ENCODE measurements around the gene KCNK5. TPM values are rescaled to one million over a fixed set of nuclear protein-coding genes. Genes with fewer than 3 reads are reported as not detected.
A peak's percentile ranks its signal among the peaks of the same experiment; 100 is the strongest.

The KCNK5 gene
- total and polyA plus RNA-seq, 9 of the 15 experiments (the other 6 are each of a cell fraction or from before 2014, with no cell fraction given), result 1.5 to 45.8 (median 25.8) TPM

GRCh38 chr6:39214846-39215639 lies 14.2 kb downstream of the KCNK5 start (continued):
- peak; percentile 40; the same call in 1 of the 2 replicates for TF ChIP-seq VEZF1 (CRISPR knock-in tag; IDR thresholded peaks at IDR 0.05)
- peak; percentile 9 for TF ChIP-seq MEIS2 (IDR thresholded peaks at IDR 0.05; ENCODE audit: partially characterized antibody)
- TF ChIP-seq C11orf30 (IDR thresholded peaks at IDR 0.05; ENCODE audit: low read depth), result peak; percentile 53

GRCh38 chr6:39214120-39214813 lies 15.0 kb downstream of the KCNK5 start:
- H3K27ac ChIP-seq (ENCODE audit: extremely low read depth, low read depth, low read length), result no peak overlapping the region
- POLR2A ChIA-PET, result interaction anchor here (0.6 to 4.9 kb wide), 4 partner anchors 8 to 367 kb away, joined by 3 to 33 read pairs (median 9); no protein-coding TSS in a partner anchor
- TF ChIP-seq CTCFL (IDR thresholded peaks at IDR 0.05; ENCODE audit: borderline replicate concordance, insufficient read depth, low read depth, low read length, poor library complexity, severe bottlenecking), result no peak
- no peak for TF ChIP-seq SRSF3 (IDR thresholded peaks at IDR 0.05; ENCODE audit: insufficient read depth, low read length)
- no peak for TF ChIP-seq HINFP (tag; conservative IDR thresholded peaks at IDR 0.05; ENCODE audit: low read depth)
- no peak for TF ChIP-seq THRA (IDR thresholded peaks at IDR 0.05)
- TF ChIP-seq ZNF175 (CRISPR knock-in tag; IDR thresholded peaks at IDR 0.05; ENCODE audit: low read depth), result no peak
- no peak for TF ChIP-seq RUNX1 (IDR thresholded peaks at IDR 0.05; ENCODE audit: low read depth)
- TF ChIP-seq KDM2B (CRISPR knock-in tag; IDR thresholded peaks at IDR 0.05), result no peak
- TF ChIP-seq FOSL1 (tag; conservative IDR thresholded peaks at IDR 0.05), result no peak
- intact Hi-C loops (cut with micrococcal nuclease), result no loop called here
- H4K20me1 ChIP-seq (replicated peaks; ENCODE audit: control insufficient read depth, insufficient read depth, low read length), result peaks cover 50% of the 10 kb centered on the region
- no peak for FAIRE-seq
- no peak for ATAC-seq
- CTCF ChIA-PET (ENCODE audit: low intra/inter-chr PET ratio), result no interaction called here
- peaks cover 22% of the 10 kb centered on the region for H3K9me1 ChIP-seq (ENCODE audit: control insufficient read depth, insufficient read depth, low read length)
- no peaks in the 10 kb centered on the region for H3K27me3 ChIP-seq (ENCODE audit: control insufficient read depth in 2 of 2, insufficient read depth in 2 of 2, low read length in 2 of 2)
- H3K4me3 ChIP-seq, result no peak overlapping the region
- no peak overlapping the region for H2AFZ ChIP-seq (ENCODE audit: low read depth, low read length)
- no TSS peak for BruUV-seq (replicated peaks)
- no peak overlapping the region for H3K4me2 ChIP-seq (ENCODE audit: insufficient read depth, low read length)
- in situ Hi-C loops (cut with MboI), result no loop called here
- H3K4me1 ChIP-seq (replicated peaks in 1 of 2; ENCODE audit: control insufficient read depth in 2 of 2, insufficient read depth in 2 of 2, low read length in 2 of 2), result peaks cover 29% of the 10 kb centered on the region in 2 experiments
- DNase-seq (ENCODE audit: extremely low read depth in 1 of 4, low spot score in 3 of 4), result no peak
- peaks cover 91% of the 10 kb centered on the region for H3K36me3 ChIP-seq (ENCODE audit: control insufficient read depth, insufficient read depth, low read length)
- H3K9me3 ChIP-seq (replicated peaks; ENCODE audit: control insufficient read depth, insufficient read depth, low read depth, low read length), result no peaks in the 10 kb centered on the region; the same call in 1 of the 2 replicates
- peaks cover 100% of the 10 kb centered on the region for H3K79me2 ChIP-seq (ENCODE audit: control insufficient read depth, insufficient read depth, low read length)
- H3K9ac ChIP-seq (ENCODE audit: insufficient read depth in 1 of 2, low read depth in 2 of 2, low read length in 2 of 2), result peak overlapping the region in 1 of 2 experiments; percentile 37; a peak in 1 of 4 replicates
- WGBS (ENCODE audit: insufficient coverage, low coverage, missing lambda C conversion rate), result 82% methylated on average over 8 of the region's 8 CpGs
